Measurements from ENCODE around the gene ERLIN1.
"Not testable (repeated sequence)": the region's sequence is repeated elsewhere in the genome, so short reads cannot be mapped to it uniquely, and the experiment has no call there.

Gene ERLIN1

DNA sequence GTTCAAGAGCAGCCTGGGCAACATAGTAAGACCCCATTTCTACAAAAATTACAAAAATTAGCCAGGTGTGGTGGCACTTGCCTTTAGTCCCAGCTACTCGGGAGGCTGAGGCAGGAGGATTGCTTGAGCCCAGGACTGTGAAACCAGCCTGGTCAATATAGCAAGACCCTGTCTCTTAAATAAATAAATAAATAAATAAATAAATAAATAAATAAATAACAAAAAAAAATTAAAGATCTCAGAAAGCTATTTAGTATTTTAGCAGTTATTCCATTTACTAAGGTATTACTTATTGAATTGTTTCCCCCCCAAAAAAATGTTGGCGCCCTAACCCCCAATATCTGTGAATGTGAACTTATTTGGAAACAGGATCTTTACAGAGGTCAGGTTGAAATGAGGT, 53.4 kb downstream of the ERLIN1 start:
- peaks cover 24% of the 10 kb centered on the region for H3K27me3 Mint-ChIP-seq
- no peak for DNase-seq

GRCh38 chr10:100131571-100131970, 54.3 kb downstream of the ERLIN1 start:
- no peaks in the 10 kb centered on the region for H3K4me1 Mint-ChIP-seq
- H3K27me3 Mint-ChIP-seq = peaks cover 21% of the 10 kb centered on the region
- H3K4me3 Mint-ChIP-seq = no peak overlapping the region
- H3K36me3 Mint-ChIP-seq (ENCODE audit: low read depth) = peaks cover 2% of the 10 kb centered on the region
- peaks cover 4% of the 10 kb centered on the region for H3K9me3 Mint-ChIP-seq
- no peak for ATAC-seq
- no peak overlapping the region for H3K27ac Mint-ChIP-seq
- DNase-seq = no peak

More for the DNA sequence above, 53.4 kb downstream of the ERLIN1 start:
- Mint-ChIP-seq H3K9me3 (peaks cover 4% of the 10 kb centered on the region), H3K4me3 (no peak overlapping the region), H3K36me3 (ENCODE audit: low read depth) (peaks cover 2% of the 10 kb centered on the region), H3K4me1 (no peaks in the 10 kb centered on the region), H3K27ac (no peak overlapping the region)
- no peak for ATAC-seq

DNA sequence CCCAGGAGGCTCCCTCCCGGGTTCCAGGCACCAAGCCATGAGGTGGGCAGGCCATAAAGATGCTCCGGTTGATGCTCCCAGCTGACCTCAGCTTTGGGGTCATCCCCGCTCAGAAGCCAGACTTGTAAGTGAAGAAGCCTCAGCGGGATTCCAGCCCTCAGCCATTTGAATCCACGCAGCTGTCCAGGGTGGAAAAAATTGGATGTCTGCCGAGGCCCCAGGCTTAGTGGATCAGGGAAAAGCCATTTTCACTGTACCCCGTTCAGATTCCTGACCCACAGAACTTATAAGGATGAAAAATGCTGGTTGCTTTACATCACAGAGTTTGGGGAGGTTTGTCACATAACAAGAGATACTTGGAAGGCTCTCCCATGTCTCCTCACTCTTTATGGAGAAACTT, 55.0 kb downstream of the ERLIN1 start:
- Mint-ChIP-seq H3K27ac (no peak overlapping the region), H3K36me3 (ENCODE audit: low read depth) (peaks cover 2% of the 10 kb centered on the region), H3K27me3 (peaks cover 20% of the 10 kb centered on the region), H3K9me3 (peaks cover 4% of the 10 kb centered on the region), H3K4me3 (no peak overlapping the region), H3K4me1 (no peaks in the 10 kb centered on the region)
- ATAC-seq (no peak), DNase-seq (no peak)

- ATAC-seq = no peak
- no peak overlapping the region for H3K4me3 Mint-ChIP-seq
- no peak for DNase-seq
- H3K4me1 Mint-ChIP-seq = no peaks in the 10 kb centered on the region
- H3K36me3 Mint-ChIP-seq (ENCODE audit: low read depth) = peaks cover 2% of the 10 kb centered on the region
- H3K27ac Mint-ChIP-seq = no peak overlapping the region
- peaks cover 17% of the 10 kb centered on the region for H3K27me3 Mint-ChIP-seq
- H3K9me3 Mint-ChIP-seq = peaks cover 4% of the 10 kb centered on the region
Measured at GRCh38 chr10:100129424-100129823, 56.4 kb downstream of the ERLIN1 start.

GRCh38 chr10:100128951-100129350, 56.9 kb downstream of the ERLIN1 start:
- DNase-seq (no peak), ATAC-seq (no peak)
- peaks cover 2% of the 10 kb centered on the region for H3K36me3 Mint-ChIP-seq (ENCODE audit: low read depth)
- peaks cover 19% of the 10 kb centered on the region for H3K27me3 Mint-ChIP-seq
- H3K4me3 Mint-ChIP-seq = no peak overlapping the region
- peaks cover 4% of the 10 kb centered on the region for H3K9me3 Mint-ChIP-seq
- H3K4me1 Mint-ChIP-seq = no peaks in the 10 kb centered on the region
- H3K27ac Mint-ChIP-seq = no peak overlapping the region

DNA sequence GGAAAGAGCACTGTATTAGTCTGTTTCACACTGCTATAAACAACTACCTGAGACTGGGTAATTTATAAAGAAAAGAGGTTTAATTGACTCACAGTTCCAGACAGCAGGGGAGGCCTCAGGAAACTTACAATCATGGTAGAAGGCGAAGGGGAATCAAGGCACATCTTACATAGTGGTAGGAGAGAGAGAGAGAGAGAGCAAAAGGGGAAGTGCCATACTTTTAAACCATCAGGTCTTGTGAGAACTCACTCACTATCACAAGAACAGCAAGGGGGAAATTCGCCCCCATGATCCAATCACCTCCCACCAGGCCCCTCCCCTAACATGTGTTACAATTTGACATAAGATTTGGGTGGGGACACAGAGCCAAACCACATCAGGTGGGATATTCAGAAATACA, 60.5 kb downstream of the ERLIN1 start:
- not testable (repeated sequence) for H3K27ac Mint-ChIP-seq; H3K27me3 Mint-ChIP-seq; ATAC-seq; H3K4me1 Mint-ChIP-seq; H3K9me3 Mint-ChIP-seq; DNase-seq; H3K4me3 Mint-ChIP-seq; H3K36me3 Mint-ChIP-seq (ENCODE audit: low read depth)

- DNase-seq = no peak
- Mint-ChIP-seq H3K9me3 (no peaks in the 10 kb centered on the region), H3K4me1 (peaks cover 2% of the 10 kb centered on the region), H3K36me3 (ENCODE audit: low read depth) (no peaks in the 10 kb centered on the region), H3K4me3 (no peak overlapping the region), H3K27ac (no peak overlapping the region), H3K27me3 (peaks cover 7% of the 10 kb centered on the region)
- ATAC-seq = no peak
Measured at GRCh38 chr10:100124097-100124496, 61.7 kb downstream of the ERLIN1 start.

GRCh38 chr10:100122780-100123179, 63.0 kb downstream of the ERLIN1 start:
- Mint-ChIP-seq H3K36me3 (ENCODE audit: low read depth) (no peaks in the 10 kb centered on the region), H3K27ac (no peak overlapping the region), H3K9me3 (no peaks in the 10 kb centered on the region), H3K27me3 (peaks cover 4% of the 10 kb centered on the region), H3K4me3 (no peak overlapping the region), H3K4me1 (peaks cover 2% of the 10 kb centered on the region)
- DNase-seq = no peak
- no peak for ATAC-seq

DNA sequence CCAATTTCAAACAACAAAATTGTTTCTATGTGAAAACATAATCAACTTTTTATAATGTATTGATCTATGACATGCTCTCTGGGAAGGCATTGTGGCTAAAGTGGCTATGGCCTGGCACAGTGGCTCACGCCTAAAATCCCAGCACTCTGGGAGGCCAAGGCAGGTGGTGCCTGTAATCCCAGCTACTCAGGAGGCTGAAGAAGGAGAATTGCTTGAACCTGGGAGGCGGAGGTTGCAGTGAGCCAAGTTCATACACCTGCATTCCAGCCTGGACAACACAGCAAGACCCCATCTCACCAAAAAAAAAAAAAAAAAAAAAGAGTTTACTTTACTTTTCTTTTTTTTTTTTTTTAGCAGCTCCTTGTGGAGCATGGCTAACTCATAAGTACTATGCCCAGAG, 65.3 kb downstream of the ERLIN1 start:
- ATAC-seq = no peak
- Mint-ChIP-seq H3K4me3 (no peak overlapping the region), H3K4me1 (peaks cover 2% of the 10 kb centered on the region)

GRCh38 chr10:100119726-100120125, 66.1 kb downstream of the ERLIN1 start:
- H3K27me3 Mint-ChIP-seq = peaks cover 17% of the 10 kb centered on the region
- ATAC-seq = no peak
- no peaks in the 10 kb centered on the region for H3K36me3 Mint-ChIP-seq (ENCODE audit: low read depth)
- peaks cover 2% of the 10 kb centered on the region for H3K4me1 Mint-ChIP-seq
- H3K27ac Mint-ChIP-seq = no peak overlapping the region
- H3K9me3 Mint-ChIP-seq = no peaks in the 10 kb centered on the region
- no peak for DNase-seq
- H3K4me3 Mint-ChIP-seq = no peak overlapping the region

More for the DNA sequence above, 65.3 kb downstream of the ERLIN1 start:
- Mint-ChIP-seq H3K9me3 (no peaks in the 10 kb centered on the region), H3K36me3 (ENCODE audit: low read depth) (no peaks in the 10 kb centered on the region), H3K27me3 (peaks cover 14% of the 10 kb centered on the region), H3K27ac (no peak overlapping the region)
- no peak for DNase-seq

GRCh38 chr10:100114976-100115770, 70.7 kb downstream of the ERLIN1 start:
- H3K4me3 Mint-ChIP-seq = no peak overlapping the region
- no peak overlapping the region for H3K27ac Mint-ChIP-seq
- H3K9me3 Mint-ChIP-seq = no peaks in the 10 kb centered on the region
- H3K36me3 Mint-ChIP-seq (ENCODE audit: low read depth) = no peaks in the 10 kb centered on the region
- no peaks in the 10 kb centered on the region for H3K4me1 Mint-ChIP-seq
- DNase-seq (no peak), ATAC-seq (no peak)
- H3K27me3 Mint-ChIP-seq = peaks cover 22% of the 10 kb centered on the region

DNA sequence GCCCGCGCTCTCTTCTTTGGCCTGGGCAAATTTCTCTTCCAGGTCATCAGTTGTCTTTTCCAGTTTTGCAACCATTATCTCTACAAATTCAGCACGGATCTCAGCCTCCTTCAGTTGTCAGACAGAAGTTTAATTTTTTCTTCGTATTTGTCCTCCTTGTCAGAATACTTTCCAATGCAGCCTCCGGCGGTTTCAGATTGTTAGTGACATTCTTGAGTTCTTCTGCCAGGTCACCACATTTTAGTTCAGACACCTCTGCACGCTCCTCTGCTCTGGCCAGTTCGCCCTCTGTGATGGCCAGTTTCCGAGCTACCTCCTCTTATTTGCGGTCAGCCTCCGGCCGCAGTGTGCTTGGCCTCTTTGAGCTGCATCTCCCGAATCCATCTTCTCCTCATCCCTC, 71.4 kb downstream of the ERLIN1 start:
- H3K4me1 Mint-ChIP-seq = no peaks in the 10 kb centered on the region
- no peaks in the 10 kb centered on the region for H3K36me3 Mint-ChIP-seq (ENCODE audit: low read depth)
- H3K27me3 Mint-ChIP-seq = peaks cover 22% of the 10 kb centered on the region
- DNase-seq (no peak), ATAC-seq (no peak)
- H3K4me3 Mint-ChIP-seq = no peak overlapping the region
- no peaks in the 10 kb centered on the region for H3K9me3 Mint-ChIP-seq
- H3K27ac Mint-ChIP-seq = no peak overlapping the region

DNA sequence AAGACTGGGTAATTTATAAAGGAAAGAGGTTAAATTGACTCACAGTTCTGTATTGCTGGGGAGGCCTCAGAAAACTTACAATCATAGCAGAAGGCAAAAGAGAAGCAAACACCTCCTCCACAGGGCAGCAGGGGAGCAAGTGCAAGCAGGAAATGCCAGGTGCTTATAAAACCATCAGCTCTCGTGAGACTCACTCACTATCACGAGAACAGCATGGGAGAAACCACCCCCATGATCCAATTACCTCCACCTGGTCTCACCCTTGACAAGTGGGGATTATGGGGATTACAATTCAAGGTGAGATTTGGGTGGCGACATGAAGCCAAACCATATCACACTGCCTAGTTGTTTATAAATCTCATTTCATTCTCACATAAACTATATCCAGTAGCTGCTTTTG, 76.2 kb downstream of the ERLIN1 start:
- H3K4me3 Mint-ChIP-seq = no peak overlapping the region
- H3K36me3 Mint-ChIP-seq (ENCODE audit: low read depth) = no peaks in the 10 kb centered on the region
- H3K27me3 Mint-ChIP-seq = peaks cover 12% of the 10 kb centered on the region
- no peak for ATAC-seq
- no peak overlapping the region for H3K27ac Mint-ChIP-seq
- H3K9me3 Mint-ChIP-seq = peaks cover 3% of the 10 kb centered on the region
- H3K4me1 Mint-ChIP-seq = no peaks in the 10 kb centered on the region
- no peak for DNase-seq

GRCh38 chr10:100106865-100107264, 79.0 kb downstream of the ERLIN1 start:
- no peaks in the 10 kb centered on the region for H3K36me3 Mint-ChIP-seq (ENCODE audit: low read depth)
- H3K9me3 Mint-ChIP-seq = peaks cover 9% of the 10 kb centered on the region

DNA sequence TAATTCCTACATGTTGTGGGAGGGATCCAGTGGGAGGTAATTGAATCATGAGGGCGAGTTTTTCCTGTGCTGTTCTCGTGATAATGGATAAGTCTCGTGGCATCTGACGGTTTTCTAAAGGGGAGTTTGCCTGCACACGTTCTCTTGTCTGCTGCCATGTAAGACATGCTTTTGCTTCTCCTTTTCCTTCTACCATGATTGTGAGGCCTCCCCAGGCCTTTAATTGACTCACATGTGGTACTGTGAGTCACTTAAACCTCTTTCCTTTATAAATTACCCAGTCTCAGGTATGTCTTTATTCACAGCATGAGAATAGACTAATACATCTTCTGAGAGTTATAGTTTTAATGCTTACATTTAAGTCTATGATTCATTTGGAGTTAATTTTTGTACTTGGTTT, 81.5 kb downstream of the ERLIN1 start:
- no peak overlapping the region for H3K4me3 Mint-ChIP-seq
- ATAC-seq (no peak), DNase-seq (no peak)
- peaks cover 16% of the 10 kb centered on the region for H3K27me3 Mint-ChIP-seq
- no peak overlapping the region for H3K27ac Mint-ChIP-seq
- H3K4me1 Mint-ChIP-seq = no peaks in the 10 kb centered on the region
- peaks cover 9% of the 10 kb centered on the region for H3K9me3 Mint-ChIP-seq
- no peaks in the 10 kb centered on the region for H3K36me3 Mint-ChIP-seq (ENCODE audit: low read depth)

More at GRCh38 chr10:100106865-100107264, 79.0 kb downstream of the ERLIN1 start:
- Mint-ChIP-seq H3K27me3 (peaks cover 8% of the 10 kb centered on the region), H3K27ac (no peak overlapping the region), H3K4me1 (no peaks in the 10 kb centered on the region), H3K4me3 (no peak overlapping the region)
- DNase-seq = no peak
- ATAC-seq = no peak

Data from activated naive CD8-positive, alpha-beta T cell treated with anti-CD3 and anti-CD28 coated beads, Interleukin-2, amount 50 U/mL, for 24 hours (primary cell).